B cell (primary cell): ENCODE data around the gene NTSR2. TPM values are rescaled to one million over a fixed set of nuclear protein-coding genes. Genes with fewer than 3 reads are reported as not detected.

ENCODE experiments used
- ATAC-seq: fragments of 200-7000 bp; cut with Tn5 transposase; one replicate; pipeline ENCODE4 v1.10.0; 2021; ENCODE audit warnings: low read depth, mild to moderate bottlenecking, moderate number of reproducible peaks, moderate library complexity
- CTCF ChIA-PET: fragments of 350-600 bp; sonication (Branson Sonifier 250); formaldehyde crosslinking; loops from one replicate; lab custom pipeline; 2021; ENCODE audit warnings: antibody characterized with exemption, inconsistent platforms; lab: Charles Lee
- POLR2A ChIA-PET: fragments of 350-600 bp; sonication (Branson Sonifier 250); formaldehyde crosslinking; loops from one replicate; lab custom pipeline; 2021; ENCODE audit warnings: antibody characterized with exemption; lab: Charles Lee
- DNase-seq: peaks from one replicate; pipeline ENCODE4 v3.0.0; 2013
- H2AFZ ChIP-seq: 2 replicates; pipeline ENCODE4 v1.6.1; 2012; ENCODE audit warnings: mild to moderate bottlenecking, low read depth, low read length; ENCODE audit not compliant: insufficient read depth, poor library complexity, severe bottlenecking
- H3K27ac ChIP-seq, 2 donors: 1 replicate in 1 of 2; 2 replicates in 1 of 2; pipeline ENCODE4 v1.5.1; 2012 to 2013; ENCODE audit warnings: low read length in 2 of 2, mild to moderate bottlenecking in 2 of 2, moderate library complexity in 1 of 2
- H3K27me3 ChIP-seq, 4 experiments: fragments of 200-600 bp in 1 of 4; sonication (generic) in 1 of 4; replicated peaks in 1 of 4; 1 replicate in 2 of 4; 2 replicates in 2 of 4; pipeline versions ENCODE4 v1.6.1 to v1.7.0; 2013 to 2016; ENCODE audit warnings: low read length in 3 of 4, mild to moderate bottlenecking in 2 of 4, mixed read lengths in 1 of 4, moderate library complexity in 1 of 4; ENCODE audit not compliant: insufficient read depth in 4 of 4, control insufficient read depth in 3 of 4; ENCODE audit errors: control extremely low read depth in 1 of 4
- H3K36me3 ChIP-seq, 2 experiments: replicated peaks in 1 of 2; 1 replicate in 1 of 2; 2 replicates in 1 of 2; pipeline versions ENCODE4 v1.6.1 to v1.7.1; 2013; ENCODE audit warnings: low read length in 1 of 2; ENCODE audit not compliant: insufficient read depth in 2 of 2, control insufficient read depth in 1 of 2; ENCODE audit errors: control extremely low read depth in 1 of 2, extremely low read depth in 1 of 2
- H3K4me1 ChIP-seq, 2 donors: fragments of 200-600 bp in 1 of 2; sonication (generic) in 1 of 2; 1 replicate in 1 of 2; 2 replicates in 1 of 2; pipeline versions ENCODE4 v1.5.1 to v1.6.1; 2013 to 2017; ENCODE audit warnings: low read length in 2 of 2; ENCODE audit not compliant: control insufficient read depth in 2 of 2, insufficient read depth in 2 of 2
- H3K4me2 ChIP-seq: replicated peaks from 2 replicates; pipeline ENCODE3; 2012; ENCODE audit warnings: mild to moderate bottlenecking, low read depth, low read length; ENCODE audit not compliant: poor library complexity, severe bottlenecking
- H3K4me3 ChIP-seq, 5 experiments: fragments of 200-600 bp in 1 of 5; sonication (generic) in 1 of 5; 1 replicate in 3 of 5; 2 replicates in 2 of 5; pipeline versions ENCODE4 v1.5.1 to v1.7.0; 2011 to 2016; ENCODE audit warnings: low read length in 4 of 5, mild to moderate bottlenecking in 4 of 5, low read depth in 2 of 5, control low read depth in 1 of 5, moderate library complexity in 1 of 5; ENCODE audit not compliant: insufficient read depth in 1 of 5; ENCODE audit errors: control extremely low read depth in 1 of 5, extremely low read depth in 1 of 5
- H3K79me2 ChIP-seq: fragments of 200-600 bp; sonication (generic); one replicate; pipeline ENCODE4 v1.6.0; 2016; ENCODE audit warnings: low read length; ENCODE audit not compliant: control insufficient read depth, insufficient read depth
- H3K9ac ChIP-seq: fragments of 200-600 bp; sonication (generic); 2 replicates; pipeline ENCODE4 v1.6.1; 2017; ENCODE audit warnings: mild to moderate bottlenecking, low read length, moderate library complexity
- H3K9me3 ChIP-seq, 3 donors: one replicate each; pipeline versions ENCODE4 v1.6.1 to v1.7.1; 2013; ENCODE audit warnings: low read length in 2 of 3; ENCODE audit not compliant: control insufficient read depth in 2 of 3, insufficient read depth in 1 of 3; ENCODE audit errors: control extremely low read depth in 1 of 3
- H4K20me1 ChIP-seq: 2 replicates; pipeline ENCODE4 v1.6.0; 2012; ENCODE audit warnings: mild to moderate bottlenecking, low read length; ENCODE audit not compliant: insufficient read depth, control insufficient read depth, poor library complexity, severe bottlenecking
- H3K27ac Mint-ChIP-seq: one replicate; pipeline ENCODE4 v1.8.0; 2021; ENCODE audit warnings: mixed read lengths
- H3K27me3 Mint-ChIP-seq: one replicate; pipeline ENCODE4 v1.8.0; 2021; ENCODE audit warnings: mixed read lengths
- H3K4me1 Mint-ChIP-seq: one replicate; pipeline ENCODE4 v1.8.0; 2021; ENCODE audit warnings: mixed read lengths
- H3K4me3 Mint-ChIP-seq: one replicate; pipeline ENCODE4 v1.8.0; 2021; ENCODE audit warnings: mixed read lengths
- H3K9me3 Mint-ChIP-seq: one replicate; pipeline ENCODE4 v1.8.0; 2022; ENCODE audit warnings: mixed read lengths; ENCODE audit not compliant: insufficient read depth
- EZH2 ChIP-seq: IDR thresholded peaks from 2 replicates; pipeline ENCODE4 v1.6.1; 2012; ENCODE audit warnings: borderline replicate concordance, low read depth, mild to moderate bottlenecking, moderate library complexity, low read length; ENCODE audit not compliant: insufficient read depth, poor library complexity, severe bottlenecking
- WGBS: methylation state at CpG from one replicate; pipeline ENCODE4 v1.1.5; 2013; ENCODE audit warnings: missing lambda C conversion rate; ENCODE audit not compliant: insufficient coverage; 5-methylcytosine and 5-hydroxymethylcytosine counted together
- intact Hi-C: fragments of 100-400 bp; cut with micrococcal nuclease; formaldehyde crosslinking; loops from one replicate; pipeline ENCODE4 v1.10.0; 2022
- polyA plus RNA-seq: library from polyadenylated mRNA; depleted of rRNA; stranded (reverse); fragments of >200 nt; gene quantifications from 2 replicates; pipeline ENCODE4 v1.2.3, GENCODE V29; 2012
- total RNA-seq, 2 donors: library from RNA; stranded (reverse); fragments of 120-200 nt in 1 of 2; gene quantifications; 1 replicate in 1 of 2; 2 replicates in 1 of 2; pipeline versions ENCODE4 v1.2.3 to v1.2.4, GENCODE V29; 2013 to 2022
- TF ChIP-seq, protein P1 (sequence below): fragments of 200-600 bp; IDR thresholded peaks from one replicate; pipeline ENCODE4 v1.8.0; 2022; ENCODE audit warnings: antibody characterized with exemption, mild to moderate bottlenecking

The NTSR2 gene
- total and polyA plus RNA-seq, 2 donors (not counting 1 experiment from before 2014, with no cell fraction given), result not detected

- Histone ChIP-seq H3K9me3 (peaks cover 0 to 22% (median 3%) of the 10 kb centered on the region in 3 donors), H3K27me3 (no peaks in the 10 kb centered on the region), H4K20me1 (no peaks in the 10 kb centered on the region), H3K27ac (no peak overlapping the region), H3K36me3 (no peaks in the 10 kb centered on the region), H3K4me2 (no peak overlapping the region), H2AFZ (no peak overlapping the region), H3K9ac (no peak overlapping the region), H3K79me2 (no peaks in the 10 kb centered on the region), H3K4me1 (no peaks in the 10 kb centered on the region), H3K4me3 (no peak overlapping the region)
- Mint-ChIP-seq H3K4me3 (no peak overlapping the region), H3K27ac (no peak overlapping the region), H3K9me3 (peaks cover 4% of the 10 kb centered on the region), H3K27me3 (peaks cover 7% of the 10 kb centered on the region), H3K4me1 (no peaks in the 10 kb centered on the region)
- TF ChIP-seq EZH2, result no peak
- CTCF ChIA-PET, result no interaction called here
- intact Hi-C loops, result no loop called here
- POLR2A ChIA-PET, result no interaction called here
- WGBS, result 78% methylated on average over 9 of the region's 9 CpGs
- no peak for ATAC-seq
- DNase-seq, result no peak
Measured at GRCh38 chr2:11628675-11629074, 41.3 kb downstream of the NTSR2 start.

- no peak overlapping the region for H3K27ac Mint-ChIP-seq
- Histone ChIP-seq H3K9me3 (peaks cover 0 to 22% (median 3%) of the 10 kb centered on the region in 3 donors), H3K9ac (no peak overlapping the region), H3K27me3 (no peaks in the 10 kb centered on the region), H3K4me2 (no peak overlapping the region), H3K27ac (no peak overlapping the region), H3K79me2 (no peaks in the 10 kb centered on the region), H4K20me1 (no peaks in the 10 kb centered on the region), H3K4me1 (no peaks in the 10 kb centered on the region), H3K36me3 (no peaks in the 10 kb centered on the region), H2AFZ (no peak overlapping the region), H3K4me3 (no peak overlapping the region)
- WGBS, result 81% methylated on average over 5 of the region's 10 CpGs
- no peaks in the 10 kb centered on the region for H3K4me1 Mint-ChIP-seq
- ChIA-PET POLR2A (no interaction called here), CTCF (no interaction called here)
- H3K9me3 Mint-ChIP-seq, result peaks cover 4% of the 10 kb centered on the region
- DNase-seq, result no peak
- H3K27me3 Mint-ChIP-seq, result peaks cover 10% of the 10 kb centered on the region
- TF ChIP-seq, protein P1, sequence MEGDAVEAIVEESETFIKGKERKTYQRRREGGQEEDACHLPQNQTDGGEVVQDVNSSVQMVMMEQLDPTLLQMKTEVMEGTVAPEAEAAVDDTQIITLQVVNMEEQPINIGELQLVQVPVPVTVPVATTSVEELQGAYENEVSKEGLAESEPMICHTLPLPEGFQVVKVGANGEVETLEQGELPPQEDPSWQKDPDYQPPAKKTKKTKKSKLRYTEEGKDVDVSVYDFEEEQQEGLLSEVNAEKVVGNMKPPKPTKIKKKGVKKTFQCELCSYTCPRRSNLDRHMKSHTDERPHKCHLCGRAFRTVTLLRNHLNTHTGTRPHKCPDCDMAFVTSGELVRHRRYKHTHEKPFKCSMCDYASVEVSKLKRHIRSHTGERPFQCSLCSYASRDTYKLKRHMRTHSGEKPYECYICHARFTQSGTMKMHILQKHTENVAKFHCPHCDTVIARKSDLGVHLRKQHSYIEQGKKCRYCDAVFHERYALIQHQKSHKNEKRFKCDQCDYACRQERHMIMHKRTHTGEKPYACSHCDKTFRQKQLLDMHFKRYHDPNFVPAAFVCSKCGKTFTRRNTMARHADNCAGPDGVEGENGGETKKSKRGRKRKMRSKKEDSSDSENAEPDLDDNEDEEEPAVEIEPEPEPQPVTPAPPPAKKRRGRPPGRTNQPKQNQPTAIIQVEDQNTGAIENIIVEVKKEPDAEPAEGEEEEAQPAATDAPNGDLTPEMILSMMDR, result no peak
- no peak for TF ChIP-seq EZH2
- no peak for ATAC-seq
- intact Hi-C loops, result no loop called here
- H3K4me3 Mint-ChIP-seq, result no peak overlapping the region
Measured at GRCh38 chr2:11625671-11626070, 44.3 kb downstream of the NTSR2 start.
